Esophagus squamous epithelium (tissue), 5 donors: ENCODE data around the gene KCNJ11. TPM values are rescaled to one million over a fixed set of nuclear protein-coding genes. Genes with fewer than 3 reads are reported as not detected.

Experiments used
- DNase-seq: peaks from one replicate; lab custom pipeline; 2025; lab: John Stamatoyannopoulos, UW
- H3K27ac ChIP-seq, 4 donors: fragments of 200-600 bp; sonication (generic); one replicate each; pipeline ENCODE4 v1.5.1; 2016 to 2019; ENCODE audit warnings: mild to moderate bottlenecking in 1 of 4
- H3K27me3 ChIP-seq, 4 donors: fragments of 200-600 bp; sonication (generic); 1 replicate in 3 of 4; 2 replicates in 1 of 4; pipeline versions ENCODE4 v1.5.1 to v1.6.0; 2017 to 2021; ENCODE audit warnings: antibody characterized with exemption in 1 of 4
- H3K36me3 ChIP-seq, 3 donors: fragments of 200-600 bp; sonication (generic); one replicate each; pipeline ENCODE4 v1.5.1; 2016 to 2019
- H3K4me1 ChIP-seq, 3 donors: fragments of 200-600 bp; sonication (generic); one replicate each; pipeline ENCODE4 v1.5.1; 2017 to 2019
- H3K4me3 ChIP-seq, 4 donors: fragments of 200-600 bp; sonication (generic); 1 replicate in 3 of 4; 2 replicates in 1 of 4; pipeline ENCODE4 v1.5.1; 2016 to 2019; ENCODE audit warnings: mild to moderate bottlenecking in 2 of 4, moderate library complexity in 1 of 4
- H3K9me3 ChIP-seq, 3 donors: fragments of 200-600 bp; sonication (generic); one replicate each; pipeline ENCODE4 v1.5.1; 2016 to 2019
- POLR2A ChIP-seq, 4 donors: fragments of 450-650 bp; IDR thresholded peaks; one replicate each; pipeline ENCODE4 v1.6.1; 2017; ENCODE audit warnings: antibody characterized with exemption in 4 of 4, mild to moderate bottlenecking in 4 of 4, moderate library complexity in 3 of 4
- WGBS, 2 donors: methylation state at CpG; one replicate each; pipeline ENCODE4 v1.1.5; 2018; 5-methylcytosine and 5-hydroxymethylcytosine counted together
- intact Hi-C: fragments of 100-400 bp; cut with DNase I; formaldehyde crosslinking; loops from one replicate; pipeline ENCODE4 v1.15.0; 2022
- total RNA-seq, 4 donors: library from RNA; depleted of rRNA; stranded (reverse); fragments of >200 nt; gene quantifications; one replicate each; pipeline ENCODE4 v1.1.0, GENCODE V29; 2016
- TF ChIP-seq, protein P1 (sequence below), 6 experiments: fragments of 450-650 bp in 4 of 6; fragments of 200-600 bp in 2 of 6; sonication (generic) in 2 of 6; IDR thresholded peaks; one replicate each; pipeline ENCODE4 v1.5.1; 2016 to 2019; ENCODE audit warnings: antibody characterized with exemption in 6 of 6, mild to moderate bottlenecking in 4 of 6, moderate library complexity in 4 of 6
- donor health status: DM: yes; HTN: yes; CAD: no.

Gene KCNJ11
- total RNA-seq, 4 donors from 2014 or later, result 1.0 to 1.6 (median 1.3) TPM

DNA sequence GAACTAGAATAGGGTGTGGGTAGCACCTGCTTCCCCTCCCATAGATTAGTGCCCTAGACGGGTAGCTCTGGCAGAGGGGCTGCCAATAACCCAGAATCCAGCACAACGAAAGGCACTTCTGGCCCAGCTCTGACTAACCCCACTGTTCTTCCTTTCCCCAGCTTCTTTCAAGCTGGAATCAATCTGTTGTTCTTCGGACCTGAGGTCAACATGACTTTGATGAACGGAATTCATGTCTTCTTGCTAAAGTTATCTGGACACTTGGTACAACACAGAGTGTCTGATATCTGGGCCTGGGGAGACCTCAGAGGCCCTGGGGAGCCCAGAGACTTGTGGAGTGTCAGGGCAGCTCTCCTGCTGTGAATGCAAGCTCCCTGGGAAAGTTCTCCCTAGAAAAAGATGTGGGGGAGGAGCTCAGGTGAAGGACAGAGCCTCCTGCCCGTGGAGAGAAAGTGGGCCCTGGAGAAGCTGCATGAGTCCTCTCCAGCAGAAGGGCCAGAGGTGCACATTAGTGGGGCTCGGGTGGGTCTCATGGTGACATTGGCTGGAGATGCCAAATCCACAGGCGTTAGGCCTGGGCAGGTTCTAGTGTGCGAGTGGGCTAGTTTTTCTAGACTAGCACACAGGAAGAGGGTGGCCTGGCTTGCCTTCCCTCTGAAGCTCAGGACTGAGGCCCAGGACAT lies 6.3 kb downstream of the KCNJ11 start:
- intact Hi-C loops, result no loop called here
- H3K27me3 ChIP-seq, result peaks cover 0 to 12% (median 0%) of the 10 kb centered on the region in 4 donors
- peaks cover 0 to 33% (median 3%) of the 10 kb centered on the region in 3 donors for H3K4me1 ChIP-seq
- WGBS, 2 donors, result 56 to 75% methylated on average over 5 to 8 of the region's 8 CpGs
- no peak for DNase-seq
- H3K4me3 ChIP-seq, result no peak overlapping the region
- H3K27ac ChIP-seq, result no peak overlapping the region
- TF ChIP-seq POLR2A (IDR thresholded peaks at IDR 0.05), result no peak
- TF ChIP-seq, protein P1, sequence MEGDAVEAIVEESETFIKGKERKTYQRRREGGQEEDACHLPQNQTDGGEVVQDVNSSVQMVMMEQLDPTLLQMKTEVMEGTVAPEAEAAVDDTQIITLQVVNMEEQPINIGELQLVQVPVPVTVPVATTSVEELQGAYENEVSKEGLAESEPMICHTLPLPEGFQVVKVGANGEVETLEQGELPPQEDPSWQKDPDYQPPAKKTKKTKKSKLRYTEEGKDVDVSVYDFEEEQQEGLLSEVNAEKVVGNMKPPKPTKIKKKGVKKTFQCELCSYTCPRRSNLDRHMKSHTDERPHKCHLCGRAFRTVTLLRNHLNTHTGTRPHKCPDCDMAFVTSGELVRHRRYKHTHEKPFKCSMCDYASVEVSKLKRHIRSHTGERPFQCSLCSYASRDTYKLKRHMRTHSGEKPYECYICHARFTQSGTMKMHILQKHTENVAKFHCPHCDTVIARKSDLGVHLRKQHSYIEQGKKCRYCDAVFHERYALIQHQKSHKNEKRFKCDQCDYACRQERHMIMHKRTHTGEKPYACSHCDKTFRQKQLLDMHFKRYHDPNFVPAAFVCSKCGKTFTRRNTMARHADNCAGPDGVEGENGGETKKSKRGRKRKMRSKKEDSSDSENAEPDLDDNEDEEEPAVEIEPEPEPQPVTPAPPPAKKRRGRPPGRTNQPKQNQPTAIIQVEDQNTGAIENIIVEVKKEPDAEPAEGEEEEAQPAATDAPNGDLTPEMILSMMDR (IDR thresholded peaks at IDR 0.05), result no peak
- H3K36me3 ChIP-seq, result no peaks in the 10 kb centered on the region
- H3K9me3 ChIP-seq, result no peaks in the 10 kb centered on the region

DNA sequence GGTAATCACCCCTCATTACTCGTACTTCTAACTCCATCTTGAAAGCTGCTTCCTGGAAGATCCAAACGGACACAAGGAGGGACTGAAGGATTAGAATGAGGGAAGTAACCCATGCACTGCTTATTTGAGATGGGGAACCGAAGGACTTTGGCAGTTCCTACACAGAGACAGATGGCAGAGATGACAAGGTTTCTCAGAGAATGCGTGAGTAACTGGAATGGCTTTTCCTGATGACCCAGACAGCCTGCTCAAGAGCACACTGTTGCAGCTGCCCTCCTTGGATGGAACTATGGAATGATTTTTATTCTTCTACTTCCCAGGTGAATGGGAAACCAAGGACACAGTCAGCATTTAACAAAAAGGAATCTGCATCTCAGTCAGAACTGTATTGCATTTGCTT lies 7.3 kb downstream of the KCNJ11 start:
- peaks cover 0 to 3% (median 0%) of the 10 kb centered on the region in 4 donors for H3K27me3 ChIP-seq
- no peaks in the 10 kb centered on the region for H3K36me3 ChIP-seq
- intact Hi-C loops, result no loop called here
- peaks cover 0 to 36% (median 3%) of the 10 kb centered on the region in 3 donors for H3K4me1 ChIP-seq
- TF ChIP-seq POLR2A (IDR thresholded peaks at IDR 0.05), result no peak
- TF ChIP-seq, protein P1 (IDR thresholded peaks at IDR 0.05), result no peak
- no peak overlapping the region for H3K4me3 ChIP-seq
- no peaks in the 10 kb centered on the region for H3K9me3 ChIP-seq
- WGBS, 2 donors, result 84 to 89% methylated on average over 1 to 4 of the region's 4 CpGs
- no peak overlapping the region for H3K27ac ChIP-seq
- DNase-seq, result no peak

- intact Hi-C loops, result no loop called here
- no peaks in the 10 kb centered on the region for H3K36me3 ChIP-seq
- DNase-seq, result no peak
- peak overlapping the region in 3 of 4 donors; percentile 41 to 72 (median 66) for H3K27ac ChIP-seq
- no peaks in the 10 kb centered on the region for H3K27me3 ChIP-seq
- no peak overlapping the region for H3K4me3 ChIP-seq
- TF ChIP-seq POLR2A (IDR thresholded peaks at IDR 0.05), result no peak
- TF ChIP-seq, protein P1 (IDR thresholded peaks at IDR 0.05), result no peak
- H3K9me3 ChIP-seq, result no peaks in the 10 kb centered on the region
- WGBS, 2 donors, result 73 to 76% methylated on average over 6 to 7 of the region's 7 CpGs
- peaks cover 0 to 39% (median 3%) of the 10 kb centered on the region in 3 donors for H3K4me1 ChIP-seq
Observed at GRCh38 chr11:17379383-17380180, 8.9 kb downstream of the KCNJ11 start.

DNA sequence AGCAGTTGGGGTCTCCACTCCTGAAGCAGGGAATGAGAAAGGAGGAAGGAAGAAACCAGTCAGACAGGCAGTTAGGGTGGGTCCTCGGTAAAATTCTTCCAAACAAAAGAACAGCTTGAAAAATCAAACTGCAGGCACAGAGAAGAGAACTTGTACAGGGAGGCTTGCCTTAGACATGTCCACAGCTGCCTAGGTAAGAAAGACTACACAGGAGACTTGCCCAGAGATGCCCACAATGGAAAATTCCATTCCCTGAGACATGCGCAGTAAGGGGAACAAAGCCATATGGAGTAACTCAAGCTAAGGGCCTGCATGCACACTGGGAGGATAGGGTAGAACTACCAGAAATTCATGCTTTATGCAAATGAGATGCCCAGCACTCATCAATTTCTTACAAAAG lies 9.8 kb downstream of the KCNJ11 start:
- WGBS, 2 donors, result 30 to 52% methylated on average over 2 of the region's 2 CpGs
- H3K4me1 ChIP-seq, result peaks cover 0 to 37% (median 3%) of the 10 kb centered on the region in 3 donors
- no peak for DNase-seq
- H3K27ac ChIP-seq, result peak overlapping the region; percentile 41 to 72 (median 62)
- H3K36me3 ChIP-seq, result peaks cover 0 to 7% (median 0%) of the 10 kb centered on the region in 3 donors
- H3K9me3 ChIP-seq, result peaks cover 0 to 6% (median 3%) of the 10 kb centered on the region in 3 donors
- TF ChIP-seq, protein P1 (IDR thresholded peaks at IDR 0.05), result no peak
- no peak for TF ChIP-seq POLR2A (IDR thresholded peaks at IDR 0.05)
- H3K27me3 ChIP-seq, result no peaks in the 10 kb centered on the region
- intact Hi-C loops, result no loop called here
- no peak overlapping the region for H3K4me3 ChIP-seq

GRCh38 chr11:17376493-17376892 lies 12.0 kb downstream of the KCNJ11 start:
- 45 to 54% methylated on average over 3 of the region's 3 CpGs for WGBS, 2 donors
- no peak for DNase-seq
- intact Hi-C loops, result no loop called here
- no peak overlapping the region for H3K27ac ChIP-seq
- no peak overlapping the region for H3K4me3 ChIP-seq
- H3K27me3 ChIP-seq, result no peaks in the 10 kb centered on the region
- H3K9me3 ChIP-seq, result peaks cover 6 to 28% (median 24%) of the 10 kb centered on the region in 3 donors
- H3K36me3 ChIP-seq, result peaks cover 0 to 29% (median 0%) of the 10 kb centered on the region in 3 donors
- H3K4me1 ChIP-seq, result peaks cover 0 to 33% (median 3%) of the 10 kb centered on the region in 3 donors
- no peak for TF ChIP-seq POLR2A (IDR thresholded peaks at IDR 0.05)
- TF ChIP-seq, protein P1 (IDR thresholded peaks at IDR 0.05), result no peak
